ENCODE results near the gene CGAS.
A peak's percentile ranks its signal among the peaks of the same experiment; 100 is the strongest.
"Not testable (repeated sequence)": the region's sequence is repeated elsewhere in the genome, so short reads cannot be mapped to it uniquely, and the experiment has no call there.

The CGAS gene

DNA sequence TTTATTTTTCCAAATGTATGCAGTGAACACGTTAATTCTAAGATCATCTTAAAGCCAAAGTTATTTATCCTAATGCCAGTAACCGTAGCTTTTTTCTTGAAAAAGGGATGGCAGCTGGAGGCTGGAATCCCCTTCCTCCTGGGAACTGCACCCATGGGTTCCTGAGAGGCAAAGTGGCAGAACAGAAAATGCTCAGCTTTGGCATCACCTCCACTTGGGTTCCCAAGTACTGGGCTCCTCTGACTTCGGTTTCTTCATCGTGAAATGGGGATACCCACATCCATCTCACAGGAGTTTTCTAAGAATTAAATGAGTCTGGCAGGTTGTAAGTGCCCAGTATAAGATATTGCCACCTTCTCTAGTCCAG lies 63.7 kb downstream of the CGAS start:
- Histone ChIP-seq H3K9me3 (no peaks in the 10 kb centered on the region), H3K36me3 (no peaks in the 10 kb centered on the region), H3K27ac (peak overlapping the region; percentile 74), H3K4me1 (ENCODE audit: control insufficient read depth in 1 of 2, insufficient read depth in 1 of 2, low read depth in 1 of 2, low read length in 1 of 2) (peaks cover 11% of the 10 kb centered on the region in 2 experiments), H3K4me3 (ENCODE audit: low read depth in 1 of 2, low read length in 1 of 2) (peak overlapping the region; percentile 67 to 71), H3K27me3 (no peaks in the 10 kb centered on the region)
- TF ChIP-seq, protein P1, sequence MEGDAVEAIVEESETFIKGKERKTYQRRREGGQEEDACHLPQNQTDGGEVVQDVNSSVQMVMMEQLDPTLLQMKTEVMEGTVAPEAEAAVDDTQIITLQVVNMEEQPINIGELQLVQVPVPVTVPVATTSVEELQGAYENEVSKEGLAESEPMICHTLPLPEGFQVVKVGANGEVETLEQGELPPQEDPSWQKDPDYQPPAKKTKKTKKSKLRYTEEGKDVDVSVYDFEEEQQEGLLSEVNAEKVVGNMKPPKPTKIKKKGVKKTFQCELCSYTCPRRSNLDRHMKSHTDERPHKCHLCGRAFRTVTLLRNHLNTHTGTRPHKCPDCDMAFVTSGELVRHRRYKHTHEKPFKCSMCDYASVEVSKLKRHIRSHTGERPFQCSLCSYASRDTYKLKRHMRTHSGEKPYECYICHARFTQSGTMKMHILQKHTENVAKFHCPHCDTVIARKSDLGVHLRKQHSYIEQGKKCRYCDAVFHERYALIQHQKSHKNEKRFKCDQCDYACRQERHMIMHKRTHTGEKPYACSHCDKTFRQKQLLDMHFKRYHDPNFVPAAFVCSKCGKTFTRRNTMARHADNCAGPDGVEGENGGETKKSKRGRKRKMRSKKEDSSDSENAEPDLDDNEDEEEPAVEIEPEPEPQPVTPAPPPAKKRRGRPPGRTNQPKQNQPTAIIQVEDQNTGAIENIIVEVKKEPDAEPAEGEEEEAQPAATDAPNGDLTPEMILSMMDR (IDR thresholded peaks at IDR 0.05): no peak

DNA sequence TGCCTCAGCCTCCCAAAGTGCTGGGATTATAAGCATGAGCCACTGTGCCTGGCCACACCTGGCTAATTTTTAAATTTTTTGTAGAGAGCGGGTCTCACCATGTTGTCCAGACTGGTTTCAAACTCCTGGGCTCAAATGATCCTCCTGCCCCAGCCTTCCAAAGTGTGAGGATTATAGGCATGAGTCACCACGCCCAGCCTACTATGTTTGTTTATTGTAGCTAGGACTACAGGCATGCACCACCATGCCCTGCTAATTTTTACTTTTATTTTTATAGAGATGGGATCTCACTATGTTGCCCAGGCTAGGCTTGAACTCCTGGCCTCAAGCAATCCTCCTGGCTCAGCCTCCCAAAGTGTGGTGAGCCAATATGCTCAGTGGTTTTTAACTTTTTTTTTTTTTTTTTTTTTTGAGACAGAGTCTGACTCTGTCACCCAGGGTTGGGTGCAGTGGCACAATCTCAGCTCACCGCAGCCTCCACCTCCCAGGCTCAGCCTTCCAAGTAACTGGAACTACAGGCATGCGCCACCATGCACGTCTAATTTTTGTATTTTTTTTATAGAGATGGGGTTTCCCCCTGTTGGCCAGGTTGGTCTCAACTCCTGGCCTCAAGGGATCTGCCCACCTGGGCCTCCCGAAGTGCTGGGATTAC lies 69.5 kb downstream of the CGAS start:
- H3K4me1 ChIP-seq (ENCODE audit: control insufficient read depth in 1 of 2, insufficient read depth in 1 of 2, low read depth in 1 of 2, low read length in 1 of 2): no peaks in the 10 kb centered on the region
- TF ChIP-seq, protein P1 (IDR thresholded peaks at IDR 0.05): no peak
- no peaks in the 10 kb centered on the region for H3K9me3 ChIP-seq
- H3K27ac ChIP-seq: no peak overlapping the region
- no peak overlapping the region for H3K4me3 ChIP-seq (ENCODE audit: low read depth in 1 of 2, low read length in 1 of 2)
- H3K36me3 ChIP-seq: no peaks in the 10 kb centered on the region
- no peaks in the 10 kb centered on the region for H3K27me3 ChIP-seq

DNA sequence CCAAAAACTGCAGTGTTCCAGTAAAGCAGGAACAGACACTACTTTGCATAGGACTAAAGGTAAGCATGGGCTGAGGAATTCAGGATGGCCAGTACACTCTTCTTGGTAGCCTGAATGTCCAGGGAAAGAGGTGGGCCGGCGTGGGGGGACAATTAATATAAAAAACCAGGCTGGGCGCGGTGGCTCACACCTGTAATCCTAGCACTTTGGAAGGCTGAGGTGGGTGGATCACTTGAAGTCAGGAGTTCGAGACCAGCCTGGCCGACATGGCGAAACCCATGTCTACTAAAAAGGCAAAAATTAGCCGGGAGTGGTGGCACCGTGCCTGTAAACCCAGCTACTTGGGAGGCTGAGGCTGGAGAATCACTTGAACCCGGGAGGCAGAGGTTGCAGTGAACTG lies 70.6 kb downstream of the CGAS start:
- H3K4me3 ChIP-seq (ENCODE audit: low read depth in 1 of 2, low read length in 1 of 2); H3K36me3 ChIP-seq; H3K4me1 ChIP-seq (ENCODE audit: control insufficient read depth in 1 of 2, insufficient read depth in 1 of 2, low read depth in 1 of 2, low read length in 1 of 2); H3K9me3 ChIP-seq; H3K27ac ChIP-seq; H3K27me3 ChIP-seq: not testable (repeated sequence)

DNA sequence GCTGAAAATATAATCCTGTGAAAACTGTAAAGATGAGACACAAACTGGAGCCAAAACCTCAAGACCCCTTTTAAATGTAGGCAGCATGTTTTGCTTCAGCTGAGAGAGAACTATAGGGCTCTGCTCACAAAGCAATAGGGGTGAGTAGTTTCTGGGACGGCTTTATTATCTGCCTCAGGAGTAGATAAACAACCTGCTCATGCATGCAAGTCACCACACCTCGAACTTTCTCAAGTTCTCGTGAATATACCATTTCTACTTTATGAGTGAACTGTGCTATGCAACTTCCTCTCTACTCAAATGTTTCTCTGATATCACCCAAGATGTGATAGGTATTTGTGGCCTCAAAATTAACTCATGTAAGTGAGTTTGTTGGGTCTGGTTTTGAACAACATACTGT lies 74.9 kb downstream of the CGAS start:
- Histone ChIP-seq H3K27ac (no peak overlapping the region), H3K36me3 (no peaks in the 10 kb centered on the region), H3K9me3 (no peaks in the 10 kb centered on the region), H3K4me3 (ENCODE audit: low read depth in 1 of 2, low read length in 1 of 2) (no peak overlapping the region), H3K27me3 (no peaks in the 10 kb centered on the region), H3K4me1 (ENCODE audit: control insufficient read depth in 1 of 2, insufficient read depth in 1 of 2, low read depth in 1 of 2, low read length in 1 of 2) (no peaks in the 10 kb centered on the region)
- TF ChIP-seq, protein P1 (IDR thresholded peaks at IDR 0.05): no peak

DNA sequence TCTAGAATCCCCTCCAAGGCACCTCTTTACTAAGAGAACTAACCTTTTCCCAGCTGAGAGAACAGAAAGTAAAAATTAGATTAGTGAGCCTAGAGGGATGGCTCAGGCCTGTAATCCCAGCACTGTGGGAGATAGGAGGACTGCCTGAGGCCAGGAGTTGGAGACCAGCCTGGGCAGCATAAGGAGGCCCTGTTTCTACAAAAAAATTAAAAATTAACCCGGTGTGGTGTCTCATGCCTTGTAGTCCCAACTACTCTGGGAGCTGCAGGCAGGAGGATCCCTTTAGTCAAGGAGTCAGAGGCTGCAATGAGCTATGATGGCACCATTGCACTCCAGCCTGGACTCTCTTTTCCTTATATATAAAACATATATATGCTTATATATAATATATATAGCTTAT lies 76.9 kb downstream of the CGAS start:
- H3K36me3 ChIP-seq: no peaks in the 10 kb centered on the region
- TF ChIP-seq, protein P1 (IDR thresholded peaks at IDR 0.05): no peak
- H3K9me3 ChIP-seq: no peaks in the 10 kb centered on the region
- H3K27ac ChIP-seq: no peak overlapping the region
- H3K27me3 ChIP-seq: no peaks in the 10 kb centered on the region
- H3K4me1 ChIP-seq (ENCODE audit: control insufficient read depth in 1 of 2, insufficient read depth in 1 of 2, low read depth in 1 of 2, low read length in 1 of 2): no peaks in the 10 kb centered on the region
- no peak overlapping the region for H3K4me3 ChIP-seq (ENCODE audit: low read depth in 1 of 2, low read length in 1 of 2)

Measured in neutrophil (primary cell).